22Rv1 (cell line): ENCODE results near the gene NSMCE1.

Experiments
- CTCF ChIP-seq: fragments of 450-650 bp; IDR thresholded peaks from 2 replicates; pipeline ENCODE4 v1.5.1; 2017; ENCODE audit warnings: mild to moderate bottlenecking
- ZFX ChIP-seq: fragments of 450-650 bp; IDR thresholded peaks from 2 replicates; pipeline ENCODE4 v1.6.1; 2017; ENCODE audit warnings: antibody characterized with exemption, borderline replicate concordance

GRCh38 chr16:27311897-27312303 is 43.3 kb upstream of the NSMCE1 start:
- TF ChIP-seq CTCF (no peak), ZFX (no peak)
